Body of pancreas (tissue), 4 donors: Measurements from ENCODE around the gene IGF2BP2.

Experiments
- POLR2A ChIP-seq, 3 donors: fragments of 450-650 bp; IDR thresholded peaks; one replicate each; pipeline ENCODE4 v1.6.1; 2016; ENCODE audit warnings: antibody characterized with exemption in 3 of 3, mild to moderate bottlenecking in 2 of 3
- TF ChIP-seq, protein P1 (sequence below), 7 experiments: fragments of 450-650 bp in 4 of 7; fragments of 200-600 bp in 3 of 7; sonication (generic) in 3 of 7; IDR thresholded peaks; one replicate each; pipeline ENCODE4 v1.5.1; 2016 to 2019; ENCODE audit warnings: antibody characterized with exemption in 7 of 7

DNA sequence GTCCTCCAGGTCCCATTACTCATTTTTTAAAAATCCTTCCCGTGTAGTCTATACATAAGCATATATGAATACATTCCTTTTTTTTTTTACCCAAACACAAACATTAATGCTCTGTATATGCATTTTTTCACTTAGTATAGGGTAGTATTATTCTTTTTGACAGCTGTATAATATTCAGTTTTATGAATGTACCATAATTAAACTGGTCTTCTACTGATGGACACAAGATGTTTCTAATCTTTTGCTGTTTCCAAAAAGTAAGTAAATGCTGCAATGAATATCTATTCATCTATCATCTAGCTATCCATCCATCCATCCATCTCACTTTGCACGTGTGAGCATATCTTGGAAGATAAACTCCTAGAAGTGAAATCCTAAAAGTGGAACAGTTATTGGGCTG lies 110.8 kb downstream of the IGF2BP2 start:
- TF ChIP-seq POLR2A (IDR thresholded peaks at IDR 0.05): no peak
- TF ChIP-seq, protein P1, sequence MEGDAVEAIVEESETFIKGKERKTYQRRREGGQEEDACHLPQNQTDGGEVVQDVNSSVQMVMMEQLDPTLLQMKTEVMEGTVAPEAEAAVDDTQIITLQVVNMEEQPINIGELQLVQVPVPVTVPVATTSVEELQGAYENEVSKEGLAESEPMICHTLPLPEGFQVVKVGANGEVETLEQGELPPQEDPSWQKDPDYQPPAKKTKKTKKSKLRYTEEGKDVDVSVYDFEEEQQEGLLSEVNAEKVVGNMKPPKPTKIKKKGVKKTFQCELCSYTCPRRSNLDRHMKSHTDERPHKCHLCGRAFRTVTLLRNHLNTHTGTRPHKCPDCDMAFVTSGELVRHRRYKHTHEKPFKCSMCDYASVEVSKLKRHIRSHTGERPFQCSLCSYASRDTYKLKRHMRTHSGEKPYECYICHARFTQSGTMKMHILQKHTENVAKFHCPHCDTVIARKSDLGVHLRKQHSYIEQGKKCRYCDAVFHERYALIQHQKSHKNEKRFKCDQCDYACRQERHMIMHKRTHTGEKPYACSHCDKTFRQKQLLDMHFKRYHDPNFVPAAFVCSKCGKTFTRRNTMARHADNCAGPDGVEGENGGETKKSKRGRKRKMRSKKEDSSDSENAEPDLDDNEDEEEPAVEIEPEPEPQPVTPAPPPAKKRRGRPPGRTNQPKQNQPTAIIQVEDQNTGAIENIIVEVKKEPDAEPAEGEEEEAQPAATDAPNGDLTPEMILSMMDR (IDR thresholded peaks at IDR 0.05): no peak
